Esophagus squamous epithelium (tissue), 5 donors: Measurements from ENCODE around the gene NLE1. TPM values are rescaled to one million over a fixed set of nuclear protein-coding genes. Genes with fewer than 3 reads are reported as not detected.
"Not testable (repeated sequence)": the region's sequence is repeated elsewhere in the genome, so short reads cannot be mapped to it uniquely, and the experiment has no call there.

Experiments used
- DNase-seq: peaks from one replicate; lab custom pipeline; 2025; lab: John Stamatoyannopoulos, UW
- H3K27ac ChIP-seq, 4 donors: fragments of 200-600 bp; sonication (generic); one replicate each; pipeline ENCODE4 v1.5.1; 2016 to 2019; ENCODE audit warnings: mild to moderate bottlenecking in 1 of 4
- H3K27me3 ChIP-seq, 4 donors: fragments of 200-600 bp; sonication (generic); 1 replicate in 3 of 4; 2 replicates in 1 of 4; pipeline versions ENCODE4 v1.5.1 to v1.6.0; 2017 to 2021; ENCODE audit warnings: antibody characterized with exemption in 1 of 4
- H3K36me3 ChIP-seq, 3 donors: fragments of 200-600 bp; sonication (generic); one replicate each; pipeline ENCODE4 v1.5.1; 2016 to 2019
- H3K4me1 ChIP-seq, 3 donors: fragments of 200-600 bp; sonication (generic); one replicate each; pipeline ENCODE4 v1.5.1; 2017 to 2019
- H3K4me3 ChIP-seq, 4 donors: fragments of 200-600 bp; sonication (generic); 1 replicate in 3 of 4; 2 replicates in 1 of 4; pipeline ENCODE4 v1.5.1; 2016 to 2019; ENCODE audit warnings: mild to moderate bottlenecking in 2 of 4, moderate library complexity in 1 of 4
- H3K9me3 ChIP-seq, 3 donors: fragments of 200-600 bp; sonication (generic); one replicate each; pipeline ENCODE4 v1.5.1; 2016 to 2019
- CTCF ChIP-seq, 6 experiments: fragments of 450-650 bp in 4 of 6; fragments of 200-600 bp in 2 of 6; sonication (generic) in 2 of 6; IDR thresholded peaks; one replicate each; pipeline ENCODE4 v1.5.1; 2016 to 2019; ENCODE audit warnings: antibody characterized with exemption in 6 of 6, mild to moderate bottlenecking in 4 of 6, moderate library complexity in 4 of 6
- POLR2A ChIP-seq, 4 donors: fragments of 450-650 bp; IDR thresholded peaks; one replicate each; pipeline ENCODE4 v1.6.1; 2017; ENCODE audit warnings: antibody characterized with exemption in 4 of 4, mild to moderate bottlenecking in 4 of 4, moderate library complexity in 3 of 4
- WGBS, 2 donors: methylation state at CpG; one replicate each; pipeline ENCODE4 v1.1.5; 2018; 5-methylcytosine and 5-hydroxymethylcytosine counted together
- intact Hi-C: fragments of 100-400 bp; cut with DNase I; formaldehyde crosslinking; loops from one replicate; pipeline ENCODE4 v1.15.0; 2022
- total RNA-seq, 4 donors: library from RNA; depleted of rRNA; stranded (reverse); fragments of >200 nt; gene quantifications; one replicate each; pipeline ENCODE4 v1.1.0, GENCODE V29; 2016
- donor health status: DM: yes; HTN: yes; CAD: no.

NLE1 gene
- total RNA-seq, 4 donors from 2014 or later: 8.2 to 19.6 (median 17.8) TPM

GRCh38 chr17:35187481-35187880 lies 45.4 kb upstream of the NLE1 start:
- Histone ChIP-seq H3K4me3 (no peak overlapping the region), H3K36me3 (no peaks in the 10 kb centered on the region), H3K9me3 (no peaks in the 10 kb centered on the region), H3K4me1 (peaks cover 0 to 25% (median 9%) of the 10 kb centered on the region in 3 donors), H3K27me3 (peaks cover 0 to 5% (median 0%) of the 10 kb centered on the region in 4 donors), H3K27ac (no peak overlapping the region)
- no peak for TF ChIP-seq CTCF (IDR thresholded peaks at IDR 0.05)
- no peak for TF ChIP-seq POLR2A (IDR thresholded peaks at IDR 0.05)
- intact Hi-C loops: no loop called here
- DNase-seq: no peak
- WGBS, 2 donors: 64 to 83% methylated on average over 2 of the region's 2 CpGs

- DNase-seq: no peak
- Histone ChIP-seq H3K27ac (no peak overlapping the region), H3K4me1 (peaks cover 0 to 25% (median 9%) of the 10 kb centered on the region in 3 donors), H3K36me3 (no peaks in the 10 kb centered on the region), H3K9me3 (no peaks in the 10 kb centered on the region), H3K4me3 (no peak overlapping the region), H3K27me3 (peaks cover 0 to 6% (median 0%) of the 10 kb centered on the region in 4 donors)
- TF ChIP-seq CTCF (IDR thresholded peaks at IDR 0.05) (no peak), POLR2A (IDR thresholded peaks at IDR 0.05) (no peak)
- intact Hi-C loops: no loop called here
- WGBS, 2 donors: 44 to 50% methylated on average over 1 of the region's 1 CpG
Measured at GRCh38 chr17:35185849-35186248, 43.7 kb upstream of the NLE1 start.

- no peak for DNase-seq
- 26 to 32% methylated on average over 3 of the region's 3 CpGs for WGBS, 2 donors
- intact Hi-C loops: no loop called here
- no peaks in the 10 kb centered on the region for H3K9me3 ChIP-seq
- H3K4me1 ChIP-seq: peaks cover 0 to 19% (median 7%) of the 10 kb centered on the region in 3 donors
- TF ChIP-seq CTCF (IDR thresholded peaks at IDR 0.05) (no peak), POLR2A (IDR thresholded peaks at IDR 0.05) (no peak)
- peaks cover 0 to 6% (median 0%) of the 10 kb centered on the region in 4 donors for H3K27me3 ChIP-seq
- no peak overlapping the region for H3K4me3 ChIP-seq
- H3K27ac ChIP-seq: no peak overlapping the region
- no peaks in the 10 kb centered on the region for H3K36me3 ChIP-seq
Measured at GRCh38 chr17:35184274-35184673, 42.2 kb upstream of the NLE1 start.

- no peaks in the 10 kb centered on the region for H3K36me3 ChIP-seq
- H3K27ac ChIP-seq: no peak overlapping the region
- H3K27me3 ChIP-seq: peaks cover 0 to 6% (median 0%) of the 10 kb centered on the region in 4 donors
- peaks cover 0 to 10% (median 4%) of the 10 kb centered on the region in 3 donors for H3K4me1 ChIP-seq
- TF ChIP-seq CTCF (IDR thresholded peaks at IDR 0.05) (no peak), POLR2A (IDR thresholded peaks at IDR 0.05) (no peak)
- no peak overlapping the region for H3K4me3 ChIP-seq
- WGBS, 2 donors: 64 to 80% methylated on average over 1 to 6 of the region's 6 CpGs
- no peak for DNase-seq
- intact Hi-C loops: no loop called here
- H3K9me3 ChIP-seq: no peaks in the 10 kb centered on the region
Measured at GRCh38 chr17:35183332-35183731, 41.2 kb upstream of the NLE1 start.

- 86 to 94% methylated on average over 4 to 5 of the region's 5 CpGs for WGBS, 2 donors
- not testable (repeated sequence) for H3K4me1 ChIP-seq, H3K27me3 ChIP-seq, H3K4me3 ChIP-seq, H3K9me3 ChIP-seq, H3K36me3 ChIP-seq, DNase-seq, H3K27ac ChIP-seq
- intact Hi-C loops: loop anchor here (10.0 kb wide), 1 partner anchor 355 kb away; the partner anchor contains the start of gene SLFN12L
Measured at GRCh38 chr17:35179379-35179778, 37.3 kb upstream of the NLE1 start.

GRCh38 chr17:35176897-35177296 lies 34.8 kb upstream of the NLE1 start:
- Histone ChIP-seq H3K27me3 (no peaks in the 10 kb centered on the region), H3K4me3 (no peak overlapping the region), H3K9me3 (no peaks in the 10 kb centered on the region), H3K36me3 (no peaks in the 10 kb centered on the region), H3K27ac (no peak overlapping the region), H3K4me1 (peaks cover 0 to under 1% (median 0%) of the 10 kb centered on the region in 3 donors)
- intact Hi-C loops: loop anchor here (10.0 kb wide), 1 partner anchor 358 kb away; the partner anchor contains the start of gene SLFN12L
- no peak for DNase-seq
- WGBS, 2 donors: 73 to 89% methylated on average over 7 to 8 of the region's 8 CpGs
- no peak for TF ChIP-seq POLR2A (IDR thresholded peaks at IDR 0.05)
- TF ChIP-seq CTCF (IDR thresholded peaks at IDR 0.05): no peak
